Left renal cortex interstitium (tissue), 4 donors: ENCODE results near the gene FAM50A. TPM values are rescaled to one million over a fixed set of nuclear protein-coding genes. Genes with fewer than 3 reads are reported as not detected.

Source experiments
- DNase-seq, 4 donors: peaks; one replicate each; pipeline ENCODE4 v3.0.0-alpha.2; 2013; ENCODE audit warnings: low read depth in 4 of 4, low spot score in 2 of 4, missing footprints in 1 of 4
- polyA plus RNA-seq, 4 donors: library from polyadenylated mRNA; unstranded; fragments of 120-200 nt; gene quantifications; one replicate each; pipeline ENCODE4 v1.2.1, GENCODE V29; 2013; ENCODE audit not compliant: insufficient read length in 4 of 4

The FAM50A gene
- polyA plus RNA-seq, 4 donors = 51.8 to 58.8 (median 57.3) TPM

DNA sequence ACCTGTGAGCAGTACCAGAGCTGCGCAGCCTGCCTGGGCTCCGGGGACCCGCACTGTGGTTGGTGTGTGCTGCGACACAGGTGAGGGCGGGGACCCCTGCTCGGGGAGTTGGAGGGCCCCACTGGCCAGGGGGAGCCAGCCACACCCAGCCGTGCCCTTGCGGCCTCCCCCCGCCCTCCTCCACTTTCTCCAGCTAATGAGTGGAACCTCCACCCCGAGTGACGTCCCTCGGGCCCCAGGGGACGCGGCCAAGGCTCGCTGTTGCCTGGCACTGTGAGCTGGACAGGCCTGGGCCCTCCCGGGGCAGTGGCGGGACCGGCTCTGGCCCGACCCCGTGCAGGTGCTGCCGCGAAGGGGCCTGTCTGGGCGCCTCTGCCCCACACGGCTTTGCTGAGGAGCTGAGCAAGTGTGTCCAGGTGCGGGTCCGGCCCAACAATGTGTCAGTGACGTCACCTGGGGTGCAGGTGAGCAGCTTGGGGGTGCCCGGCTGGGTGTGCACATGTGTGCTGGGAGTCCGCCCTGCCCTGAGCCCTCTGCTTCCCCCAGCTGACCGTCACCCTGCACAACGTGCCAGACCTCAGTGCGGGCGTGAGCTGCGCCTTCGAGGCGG lies 19.8 kb downstream of the FAM50A start:
- no peak for DNase-seq

DNA sequence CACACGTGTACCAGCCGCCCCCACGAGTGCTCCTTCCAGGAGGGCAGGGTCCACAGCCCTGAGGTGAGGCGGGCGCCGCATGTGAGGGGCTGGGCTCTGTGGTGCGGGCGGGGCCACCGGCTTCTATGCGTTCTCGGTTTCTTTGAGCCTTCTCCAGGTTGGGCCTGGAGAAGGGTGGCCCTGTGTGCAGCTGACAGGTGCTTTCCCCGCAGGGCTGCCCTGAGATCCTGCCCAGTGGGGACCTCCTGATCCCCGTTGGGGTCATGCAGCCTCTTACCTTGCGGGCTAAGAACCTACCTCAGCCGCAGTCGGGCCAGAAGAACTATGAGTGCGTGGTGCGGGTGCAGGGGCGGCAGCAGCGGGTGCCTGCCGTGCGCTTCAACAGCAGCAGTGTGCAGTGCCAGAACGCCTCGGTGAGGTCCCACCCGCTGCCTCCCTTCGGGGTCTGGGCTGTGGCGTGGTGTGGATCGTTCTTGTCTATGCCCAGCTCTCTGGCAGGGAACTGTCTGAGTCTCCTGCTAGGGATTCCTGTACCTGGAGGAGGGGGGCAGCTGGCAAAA lies 20.9 kb downstream of the FAM50A start:
- DNase-seq = no peak

DNA sequence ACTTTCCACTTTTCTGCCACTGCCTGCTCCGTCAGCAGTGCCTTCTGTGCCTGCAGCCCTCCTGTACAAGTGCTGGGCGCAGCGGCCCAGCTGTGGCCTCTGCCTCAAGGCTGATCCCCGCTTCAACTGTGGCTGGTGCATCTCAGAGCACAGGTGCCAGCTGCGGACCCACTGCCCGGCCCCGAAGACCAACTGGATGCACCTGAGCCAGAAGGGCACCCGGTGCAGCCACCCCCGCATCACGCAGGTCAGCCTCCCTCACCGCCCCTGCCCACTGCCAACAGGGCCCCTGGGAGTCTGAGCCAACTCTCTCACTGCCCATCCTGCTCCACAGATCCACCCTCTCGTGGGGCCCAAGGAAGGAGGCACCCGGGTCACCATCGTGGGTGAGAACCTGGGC lies 21.7 kb downstream of the FAM50A start:
- no peak for DNase-seq

DNA sequence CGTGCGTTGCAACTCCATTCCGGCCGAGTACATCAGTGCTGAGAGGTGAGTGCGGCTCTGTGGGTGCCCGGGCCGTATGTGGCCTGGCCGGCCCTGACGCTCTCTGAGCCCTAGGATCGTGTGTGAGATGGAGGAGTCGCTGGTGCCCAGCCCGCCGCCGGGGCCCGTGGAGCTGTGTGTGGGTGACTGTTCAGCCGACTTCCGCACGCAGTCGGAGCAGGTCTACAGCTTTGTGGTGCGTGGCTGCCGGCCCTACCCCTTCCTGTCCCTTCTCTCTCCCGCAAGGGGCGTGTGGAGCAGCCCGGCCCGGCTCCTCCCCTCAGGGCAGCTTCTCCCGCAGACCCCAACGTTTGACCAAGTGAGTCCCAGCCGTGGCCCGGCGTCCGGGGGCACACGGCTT lies 22.1 kb downstream of the FAM50A start:
- DNase-seq = no peak

DNA sequence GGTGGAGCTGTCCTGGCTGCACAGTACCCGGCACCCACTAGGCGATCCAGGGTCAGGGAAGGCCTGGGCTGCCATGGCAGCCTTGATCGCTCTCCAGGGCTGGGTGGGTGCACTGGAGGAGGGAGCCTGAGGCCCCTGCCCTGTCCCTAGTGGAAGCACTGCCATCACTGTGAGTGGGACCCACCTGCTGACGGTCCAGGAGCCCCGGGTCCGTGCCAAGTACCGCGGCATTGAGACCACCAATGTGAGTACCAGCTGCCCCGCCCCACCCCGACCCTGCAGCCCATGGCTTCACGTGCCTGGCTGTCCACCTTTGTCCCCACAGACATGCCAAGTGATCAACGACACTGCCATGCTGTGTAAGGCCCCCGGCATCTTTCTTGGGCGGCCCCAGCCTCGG lies 23.0 kb downstream of the FAM50A start:
- DNase-seq = no peak

DNA sequence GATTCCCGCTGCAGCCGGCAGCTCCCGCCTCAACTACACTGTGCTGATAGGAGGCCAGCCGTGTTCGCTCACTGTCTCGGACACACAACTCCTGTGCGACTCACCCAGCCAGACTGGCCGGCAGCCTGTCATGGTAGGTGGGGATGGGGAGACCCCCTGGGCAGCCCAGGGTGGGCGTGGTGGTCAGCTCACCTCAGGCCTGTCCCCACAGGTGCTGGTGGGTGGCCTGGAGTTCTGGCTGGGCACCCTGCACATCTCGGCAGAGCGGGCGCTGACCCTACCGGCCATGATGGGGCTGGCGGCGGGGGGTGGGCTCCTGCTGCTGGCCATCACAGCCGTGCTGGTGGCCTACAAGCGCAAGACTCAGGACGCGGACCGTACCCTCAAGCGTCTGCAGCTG lies 23.6 kb downstream of the FAM50A start:
- no peak for DNase-seq

DNA sequence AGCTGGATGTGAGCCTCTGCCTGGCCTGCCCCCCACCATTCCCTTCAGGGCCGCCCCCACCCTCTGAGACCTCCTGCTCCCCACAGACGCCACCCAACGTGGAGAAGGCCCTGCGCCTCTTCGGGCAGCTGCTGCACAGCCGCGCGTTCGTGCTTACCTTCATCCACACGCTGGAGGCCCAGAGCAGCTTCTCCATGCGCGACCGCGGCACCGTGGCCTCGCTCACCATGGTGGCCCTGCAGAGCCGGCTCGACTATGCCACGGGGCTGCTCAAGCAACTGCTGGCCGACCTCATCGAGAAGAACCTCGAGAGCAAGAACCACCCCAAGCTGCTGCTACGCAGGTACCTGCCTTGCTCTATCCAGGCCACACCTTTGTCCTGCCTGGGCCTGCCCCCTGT lies 24.3 kb downstream of the FAM50A start:
- DNase-seq = no peak

DNA sequence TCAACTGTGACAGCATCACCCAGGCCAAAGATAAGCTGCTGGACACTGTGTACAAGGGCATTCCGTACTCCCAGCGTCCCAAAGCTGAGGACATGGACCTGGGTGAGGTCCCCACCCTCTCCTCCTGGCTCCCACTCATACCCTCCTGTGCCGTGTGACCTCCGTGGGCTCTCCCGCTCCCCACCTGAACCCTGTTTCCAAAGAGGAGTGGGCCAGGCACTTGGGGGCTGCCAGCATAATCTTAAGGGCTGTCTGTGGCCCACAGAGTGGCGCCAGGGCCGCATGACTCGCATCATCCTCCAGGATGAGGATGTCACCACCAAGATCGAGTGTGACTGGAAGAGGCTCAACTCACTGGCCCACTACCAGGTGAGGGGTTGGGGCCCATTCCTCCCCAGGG lies 25.2 kb downstream of the FAM50A start:
- DNase-seq = no peak

DNA sequence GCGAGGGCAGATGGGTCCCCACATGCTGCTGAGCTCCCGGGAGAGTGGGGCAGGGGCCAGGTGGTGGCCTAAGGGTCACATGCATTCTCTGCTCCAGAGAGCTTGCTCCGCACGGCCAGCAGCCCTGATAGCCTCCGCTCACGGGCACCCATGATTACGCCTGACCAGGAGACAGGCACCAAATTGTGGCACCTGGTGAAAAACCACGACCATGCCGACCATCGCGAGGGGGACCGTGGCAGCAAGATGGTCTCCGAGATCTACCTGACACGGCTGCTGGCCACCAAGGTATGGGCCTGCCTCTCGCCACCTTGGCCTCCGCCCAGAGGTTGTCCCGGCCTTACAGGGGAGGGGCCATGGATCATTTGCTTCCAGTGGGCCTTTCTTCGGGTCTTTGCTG lies 25.9 kb downstream of the FAM50A start:
- DNase-seq = no peak

DNA sequence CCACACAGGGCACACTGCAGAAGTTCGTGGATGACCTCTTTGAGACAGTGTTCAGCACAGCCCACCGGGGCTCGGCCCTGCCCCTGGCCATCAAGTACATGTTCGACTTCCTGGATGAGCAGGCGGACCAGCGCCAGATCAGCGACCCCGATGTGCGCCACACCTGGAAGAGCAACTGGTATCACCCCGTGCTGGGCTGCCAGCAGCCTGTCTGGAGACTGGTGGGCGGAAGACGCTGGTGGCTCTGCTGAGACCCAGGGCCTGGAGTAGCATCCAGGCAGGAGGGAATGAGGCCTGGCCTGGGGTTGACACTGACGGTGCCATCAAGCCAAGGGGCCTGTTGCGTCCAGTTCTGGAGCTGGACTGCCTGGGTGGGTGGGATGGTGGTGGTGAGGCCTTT lies 26.5 kb downstream of the FAM50A start:
- no peak for DNase-seq

DNA sequence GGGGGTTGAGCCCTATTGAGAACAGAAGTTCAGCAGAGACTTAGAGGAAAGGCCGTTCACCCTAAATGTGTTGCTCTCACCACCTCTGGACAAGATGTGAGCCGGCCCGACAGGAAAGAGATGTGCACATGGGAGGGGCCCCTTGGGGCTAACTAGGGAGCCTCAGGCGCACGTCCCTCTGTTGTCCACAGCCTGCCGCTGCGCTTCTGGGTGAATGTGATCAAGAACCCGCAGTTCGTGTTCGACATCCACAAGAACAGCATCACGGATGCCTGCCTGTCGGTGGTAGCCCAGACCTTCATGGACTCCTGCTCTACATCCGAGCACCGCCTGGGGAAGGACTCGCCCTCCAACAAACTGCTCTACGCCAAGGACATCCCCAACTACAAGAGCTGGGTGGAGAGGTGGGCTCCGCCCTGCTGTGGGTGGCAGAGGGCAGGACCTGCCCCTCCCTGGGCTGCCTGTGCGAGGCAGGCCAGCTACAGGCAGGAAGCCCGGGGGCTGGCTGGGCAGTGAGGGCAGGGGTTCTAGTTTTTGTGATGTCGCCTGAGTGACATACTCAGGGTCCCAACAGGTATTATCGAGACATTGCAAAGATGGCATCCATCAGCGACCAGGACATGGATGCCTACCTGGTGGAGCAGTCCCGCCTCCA lies 27.1 kb downstream of the FAM50A start:
- DNase-seq = no peak

DNA sequence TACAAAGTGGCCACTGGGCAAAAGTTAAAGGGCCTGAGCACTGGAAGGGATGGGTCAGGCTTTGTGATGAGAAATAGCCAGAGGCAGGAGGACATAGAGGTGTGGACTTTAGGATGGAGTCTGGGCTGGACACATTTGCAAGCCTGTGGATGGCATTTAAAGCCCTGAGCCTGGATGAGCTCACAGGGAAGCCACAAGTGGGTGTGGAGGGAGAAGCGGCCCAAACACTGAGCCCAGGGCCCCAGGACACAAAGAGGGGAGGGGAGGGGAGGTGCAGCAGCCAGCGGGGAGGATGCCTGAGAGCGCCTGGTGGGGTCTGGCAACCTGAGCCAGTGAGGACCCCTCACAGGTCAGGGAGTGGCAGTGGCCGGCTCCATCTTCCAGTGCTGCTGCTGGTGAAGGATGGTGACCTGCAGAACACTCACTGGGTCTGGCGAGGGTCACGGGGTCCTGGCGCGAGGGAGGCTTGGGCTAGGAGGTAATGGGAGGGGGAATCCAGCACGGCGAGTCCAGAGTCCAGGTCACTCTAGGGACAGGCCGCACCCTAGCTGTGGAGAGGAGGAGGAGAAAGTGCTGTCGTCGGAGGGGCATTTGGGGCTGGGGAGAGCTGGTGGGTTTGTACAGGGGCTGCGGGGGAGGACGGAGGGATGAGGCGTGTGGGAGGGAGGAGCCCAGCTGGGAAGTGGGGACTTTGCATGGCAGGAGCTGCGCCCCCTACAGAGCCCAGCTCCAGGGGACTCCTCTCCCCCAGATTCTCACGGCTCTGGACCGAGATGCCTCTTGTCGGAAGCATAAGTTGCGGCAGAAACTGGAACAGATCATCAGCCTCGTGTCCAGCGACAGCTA lies 28.1 kb downstream of the FAM50A start:
- no peak for DNase-seq

DNA sequence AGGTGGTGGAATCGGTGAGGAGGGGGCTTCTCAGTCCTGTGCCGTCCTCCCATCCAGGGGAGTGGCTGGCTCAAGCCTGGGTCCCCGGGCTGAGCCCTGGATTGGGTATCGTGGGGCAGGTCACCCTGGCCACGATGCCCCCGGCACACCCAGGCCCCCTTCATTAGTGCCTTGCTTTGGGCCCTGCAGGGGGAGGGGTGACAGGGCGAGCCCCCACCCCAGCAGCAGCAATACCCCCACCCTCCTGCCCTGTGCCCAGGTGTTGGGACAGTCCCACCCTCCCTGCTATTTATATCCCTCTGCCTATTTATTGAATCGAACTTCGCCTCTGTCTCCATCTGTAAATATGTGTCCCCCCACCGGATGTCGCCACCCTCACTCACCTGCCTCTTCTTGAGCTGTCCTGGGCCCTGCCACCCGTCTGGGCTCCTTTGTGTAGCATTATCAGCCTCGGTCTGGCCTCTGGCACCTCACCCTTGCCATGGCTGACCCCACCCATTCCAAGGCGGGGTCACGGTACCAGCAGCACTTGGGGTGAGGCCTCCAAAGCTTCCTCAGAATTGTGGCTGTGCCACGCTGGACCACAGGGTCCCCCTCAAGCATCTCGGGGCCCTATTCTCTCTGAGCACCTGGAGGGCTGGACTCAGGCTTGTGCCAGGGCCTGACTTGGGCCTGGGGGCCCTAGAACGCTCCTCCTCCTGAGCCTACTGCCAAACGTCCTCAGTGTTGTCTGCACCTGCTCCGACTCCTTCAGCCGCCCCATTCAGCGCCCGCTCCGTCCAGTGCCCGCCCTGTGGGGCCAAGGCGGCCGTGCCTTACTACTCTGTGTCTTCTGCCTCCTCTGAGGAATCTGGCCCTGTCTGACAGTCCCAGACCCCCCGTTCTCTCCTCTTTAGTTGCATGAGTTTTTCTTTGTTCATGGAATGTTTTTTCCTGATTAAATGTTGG lies 29.0 kb downstream of the FAM50A start:
- DNase-seq = no peak

DNA sequence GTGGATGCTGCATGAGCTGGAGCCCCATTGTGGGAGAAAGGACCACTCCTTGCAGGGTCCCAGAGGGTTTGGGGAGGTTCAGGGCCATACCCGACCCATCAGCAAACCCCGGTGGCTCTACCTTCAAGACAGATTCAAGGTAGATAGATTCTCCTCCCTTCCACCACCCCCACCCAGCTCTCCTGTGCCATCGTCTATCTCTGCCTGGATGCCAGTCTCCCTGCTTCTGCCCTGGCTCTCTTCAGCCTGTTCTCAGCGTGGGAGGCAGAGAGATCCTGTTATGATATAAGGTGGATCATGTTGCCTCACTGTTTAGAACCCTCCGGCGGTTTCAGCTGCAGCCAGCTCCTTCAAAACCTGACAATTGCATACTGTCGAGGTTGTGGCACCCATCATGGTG lies 29.7 kb downstream of the FAM50A start:
- no peak for DNase-seq

DNA sequence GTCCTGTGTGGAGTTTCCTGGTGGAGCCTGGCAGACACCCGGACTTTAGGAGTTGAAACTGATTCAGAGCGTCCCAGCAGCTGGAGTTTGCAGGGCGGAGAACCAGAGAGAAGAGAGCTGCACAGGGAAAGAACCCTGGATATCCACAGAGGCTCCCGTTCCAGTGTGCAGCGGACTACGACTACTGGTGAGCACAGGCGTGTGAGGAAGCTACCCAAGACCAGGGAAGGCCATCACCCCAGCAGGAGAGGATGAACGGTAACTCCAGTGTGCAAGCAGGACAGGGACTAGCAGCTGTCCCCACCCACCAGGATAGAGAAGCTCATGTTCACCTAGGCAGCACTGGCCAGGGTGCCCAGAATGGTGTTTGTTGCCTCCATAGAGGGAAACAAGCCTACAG lies 32.9 kb downstream of the FAM50A start:
- no peak for DNase-seq

DNA sequence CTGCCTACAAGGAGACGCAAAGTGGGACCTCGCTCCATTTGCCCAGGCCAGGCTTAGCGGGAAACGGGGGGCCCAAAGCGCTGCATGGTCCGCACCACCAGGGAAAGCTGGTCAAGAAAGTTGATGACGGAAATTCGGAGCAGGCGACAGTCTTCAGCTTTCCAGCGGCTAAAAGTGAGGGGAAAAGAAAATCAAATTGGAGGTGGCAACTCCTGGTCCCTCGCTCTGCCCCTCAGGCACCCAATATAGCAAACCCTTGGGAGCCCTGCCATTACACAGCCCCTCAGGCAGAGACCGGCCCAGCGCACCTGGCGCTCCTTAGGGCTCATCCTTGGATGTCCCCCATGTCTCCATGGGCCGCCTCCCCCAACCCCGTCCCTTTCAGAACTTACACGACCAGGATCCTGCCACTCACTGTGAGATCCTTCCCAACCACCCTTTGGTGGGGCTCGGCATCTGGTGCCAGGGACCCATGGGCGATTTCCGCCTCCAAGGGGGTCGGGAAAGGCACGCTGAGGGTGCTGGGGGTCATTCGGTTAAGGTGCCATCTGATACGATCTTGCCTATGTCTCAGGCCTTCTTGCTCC lies 34.0 kb downstream of the FAM50A start:
- no peak for DNase-seq

DNA sequence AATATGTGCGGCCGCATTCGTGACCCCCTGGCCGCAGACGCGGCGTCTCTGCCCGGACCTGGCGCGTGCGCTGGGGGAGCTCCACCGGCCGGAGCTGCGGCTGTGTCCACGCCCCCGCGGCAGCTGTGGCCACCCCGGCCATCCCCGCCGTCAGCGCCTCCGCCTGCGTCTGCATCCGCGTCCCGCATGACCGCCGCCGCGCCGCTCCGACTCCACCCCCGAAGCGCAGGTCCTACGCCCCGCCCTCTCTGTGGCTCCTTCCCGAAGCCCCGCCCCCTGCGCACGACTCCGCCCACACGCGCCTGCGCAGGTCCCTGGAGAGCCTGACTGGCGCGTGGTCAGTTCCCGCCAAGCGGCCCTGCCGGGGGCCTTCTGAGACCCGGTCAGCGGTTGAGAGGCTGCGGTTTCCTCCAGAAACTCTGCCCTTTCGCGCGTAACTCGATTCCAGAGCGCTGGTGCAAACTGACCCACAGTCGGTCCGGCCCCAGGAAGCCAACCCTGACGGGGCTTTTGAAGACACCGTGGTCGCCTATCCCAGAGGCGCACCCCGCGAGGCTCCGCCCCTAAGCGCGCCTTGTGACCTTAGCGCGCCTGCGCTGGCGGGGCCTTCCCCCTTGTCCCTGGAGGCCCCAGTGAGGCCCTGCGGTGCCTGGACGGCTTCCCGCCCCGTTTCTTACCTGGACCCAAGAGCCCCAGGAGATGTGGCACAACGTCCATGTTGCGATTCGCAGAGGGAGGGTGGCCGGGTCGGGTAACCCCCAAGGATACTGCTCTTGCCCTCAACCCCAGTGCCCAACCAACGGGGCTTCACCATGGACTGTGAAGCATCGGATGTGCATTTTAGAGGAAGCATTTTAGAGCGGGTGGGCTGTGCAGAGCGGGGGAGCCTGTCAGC lies 35.0 kb downstream of the FAM50A start, which contains the start of gene LAGE3:
LAGE3 (minus strand) TSS at position 554 of the 895 bp plus-strand sequence; CDS start at position 188, 366 bp downstream.
- peak; percentile 62 to 78 (median 68) for DNase-seq

DNA sequence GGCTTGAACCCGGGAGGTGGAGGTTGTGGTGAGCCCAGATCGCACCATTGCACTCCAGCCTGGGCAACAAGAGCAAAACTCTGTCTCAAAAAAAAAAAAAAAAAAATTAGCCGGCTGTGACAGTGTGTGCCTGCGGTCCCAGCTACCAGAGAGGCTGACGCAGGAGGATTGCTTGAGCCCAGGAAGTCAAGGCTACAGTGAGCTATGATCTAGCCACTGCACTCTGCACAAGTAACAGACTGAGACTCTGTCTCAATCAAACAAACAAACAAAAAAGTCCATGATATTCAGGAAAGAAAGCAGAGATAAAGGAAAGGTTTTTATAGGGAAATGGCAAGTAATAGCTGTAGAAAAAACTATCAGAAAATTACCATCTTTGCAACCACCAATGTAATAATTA lies 37.3 kb downstream of the FAM50A start:
- DNase-seq = no peak
